GM12892 (cell line): Measurements from ENCODE around the gene CPHXL2.

Experiments used
- POLR2A ChIP-seq: IDR thresholded peaks from 2 replicates; pipeline ENCODE4 v1.6.1; 2011; ENCODE audit warnings: low read depth, low read length, control low read depth
- POLR2AphosphoS5 ChIP-seq: IDR thresholded peaks from 2 replicates; pipeline ENCODE4 v1.6.1; 2011; ENCODE audit warnings: low read depth, low read length, control low read depth

GRCh38 chr16:75624921-75625334, 51.9 kb downstream of the CPHXL2 start:
- TF ChIP-seq POLR2AphosphoS5 (no peak), POLR2A (no peak)
